Mammary epithelial cell (primary cell): ENCODE measurements around the gene RAB25.

ENCODE experiments used
- EZH2 ChIP-seq: IDR thresholded peaks from 2 replicates; pipeline ENCODE4 v1.6.1; 2012; ENCODE audit warnings: low read length, inconsistent platforms, borderline replicate concordance
- TF ChIP-seq, protein P1 (sequence below), 2 donors: IDR thresholded peaks in 1 of 2; conservative IDR thresholded peaks in 1 of 2; 2 replicates each; pipeline ENCODE4 v1.5.1; 2011 to 2012; ENCODE audit warnings: inconsistent platforms in 2 of 2, low read length in 2 of 2, mild to moderate bottlenecking in 2 of 2, control low read depth in 1 of 2, low read depth in 1 of 2; ENCODE audit not compliant: insufficient read depth in 1 of 2; ENCODE audit errors: extremely low read depth in 1 of 2

DNA sequence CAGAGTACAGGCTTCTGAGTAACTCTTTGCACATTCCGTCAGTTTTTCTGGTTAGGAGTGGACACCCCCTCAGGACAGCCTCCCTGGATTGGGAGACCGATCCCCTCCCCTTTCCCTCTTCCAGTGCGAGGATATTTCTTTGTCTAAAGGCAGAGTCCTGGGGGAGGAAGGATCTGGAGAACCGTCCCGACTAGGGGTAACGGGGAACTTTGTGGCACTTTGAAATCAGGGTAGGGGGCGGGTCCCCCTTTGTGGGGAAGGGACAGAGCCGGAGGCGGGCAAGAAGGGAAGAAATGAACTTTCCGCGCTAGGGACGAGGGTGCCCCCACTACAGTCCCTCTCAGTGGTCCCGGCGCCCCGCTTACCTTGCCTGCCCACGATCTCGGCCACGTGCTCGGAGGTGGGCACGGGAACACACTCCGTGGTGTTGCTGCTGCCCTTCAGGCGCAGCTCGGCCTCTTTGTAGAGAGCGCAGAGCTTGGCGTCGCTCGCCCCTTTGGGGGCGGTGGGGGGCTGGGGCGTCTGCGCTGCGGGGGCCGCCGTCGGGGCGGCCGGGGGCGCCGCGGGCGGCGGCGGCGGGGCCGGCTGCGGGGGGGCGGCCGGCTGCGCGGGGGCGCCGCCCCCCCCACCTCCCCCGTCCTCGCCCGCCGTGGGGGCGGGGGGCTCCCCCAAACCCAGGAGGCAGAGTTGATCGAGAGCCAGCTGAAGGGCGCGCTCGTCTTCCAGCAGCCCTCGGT is 20.4 kb downstream of the RAB25 start:
- TF ChIP-seq, protein P1, sequence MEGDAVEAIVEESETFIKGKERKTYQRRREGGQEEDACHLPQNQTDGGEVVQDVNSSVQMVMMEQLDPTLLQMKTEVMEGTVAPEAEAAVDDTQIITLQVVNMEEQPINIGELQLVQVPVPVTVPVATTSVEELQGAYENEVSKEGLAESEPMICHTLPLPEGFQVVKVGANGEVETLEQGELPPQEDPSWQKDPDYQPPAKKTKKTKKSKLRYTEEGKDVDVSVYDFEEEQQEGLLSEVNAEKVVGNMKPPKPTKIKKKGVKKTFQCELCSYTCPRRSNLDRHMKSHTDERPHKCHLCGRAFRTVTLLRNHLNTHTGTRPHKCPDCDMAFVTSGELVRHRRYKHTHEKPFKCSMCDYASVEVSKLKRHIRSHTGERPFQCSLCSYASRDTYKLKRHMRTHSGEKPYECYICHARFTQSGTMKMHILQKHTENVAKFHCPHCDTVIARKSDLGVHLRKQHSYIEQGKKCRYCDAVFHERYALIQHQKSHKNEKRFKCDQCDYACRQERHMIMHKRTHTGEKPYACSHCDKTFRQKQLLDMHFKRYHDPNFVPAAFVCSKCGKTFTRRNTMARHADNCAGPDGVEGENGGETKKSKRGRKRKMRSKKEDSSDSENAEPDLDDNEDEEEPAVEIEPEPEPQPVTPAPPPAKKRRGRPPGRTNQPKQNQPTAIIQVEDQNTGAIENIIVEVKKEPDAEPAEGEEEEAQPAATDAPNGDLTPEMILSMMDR (conservative IDR thresholded peaks at IDR 0.05 in 1 of 2, IDR thresholded peaks at IDR 0.05 in 1 of 2; ENCODE audit: extremely low read depth in 1 of 2, insufficient read depth in 1 of 2, low read depth in 1 of 2, low read length in 2 of 2) = no peak
- TF ChIP-seq EZH2 = no peak
